Ovary (tissue), 3 donors: ENCODE measurements around the gene DNAJC18.

Experiments
- EP300 ChIP-seq: sonication (generic); formaldehyde crosslinking; IDR thresholded peaks from one replicate; pipeline ENCODE4 v1.6.1; 2017; ENCODE audit warnings: antibody characterized with exemption
- TF ChIP-seq, protein P1 (sequence below), 3 donors: fragments of 450-650 bp in 2 of 3; fragments of 200-600 bp in 1 of 3; IDR thresholded peaks; one replicate each; pipeline versions ENCODE4 v1.5.1 to v1.8.0; 2016 to 2022; ENCODE audit warnings: antibody characterized with exemption in 3 of 3, mild to moderate bottlenecking in 1 of 3
- donor health status: DM: no; HTN: no; CAD: no.

DNA sequence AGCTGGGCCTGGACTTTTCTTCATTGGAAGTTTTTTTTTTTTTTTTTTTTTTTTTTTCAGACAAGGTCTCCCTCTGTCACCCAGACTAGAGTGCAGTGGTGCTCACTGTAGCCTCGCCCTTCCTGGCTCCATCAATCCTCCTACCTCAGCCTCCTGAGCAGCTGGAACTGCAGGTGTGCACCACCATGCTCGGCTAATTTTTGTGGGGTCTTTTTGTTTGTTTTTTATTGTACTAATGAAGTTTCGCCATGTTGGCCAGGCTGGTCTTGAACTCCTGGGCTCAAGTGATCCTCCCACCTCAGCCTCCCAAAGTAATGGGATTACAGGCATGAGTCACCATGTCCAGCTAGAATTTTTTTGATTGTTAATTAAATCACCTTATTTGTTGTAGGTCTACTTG lies 3.6 kb downstream of the DNAJC18 start:
- TF ChIP-seq, protein P1, sequence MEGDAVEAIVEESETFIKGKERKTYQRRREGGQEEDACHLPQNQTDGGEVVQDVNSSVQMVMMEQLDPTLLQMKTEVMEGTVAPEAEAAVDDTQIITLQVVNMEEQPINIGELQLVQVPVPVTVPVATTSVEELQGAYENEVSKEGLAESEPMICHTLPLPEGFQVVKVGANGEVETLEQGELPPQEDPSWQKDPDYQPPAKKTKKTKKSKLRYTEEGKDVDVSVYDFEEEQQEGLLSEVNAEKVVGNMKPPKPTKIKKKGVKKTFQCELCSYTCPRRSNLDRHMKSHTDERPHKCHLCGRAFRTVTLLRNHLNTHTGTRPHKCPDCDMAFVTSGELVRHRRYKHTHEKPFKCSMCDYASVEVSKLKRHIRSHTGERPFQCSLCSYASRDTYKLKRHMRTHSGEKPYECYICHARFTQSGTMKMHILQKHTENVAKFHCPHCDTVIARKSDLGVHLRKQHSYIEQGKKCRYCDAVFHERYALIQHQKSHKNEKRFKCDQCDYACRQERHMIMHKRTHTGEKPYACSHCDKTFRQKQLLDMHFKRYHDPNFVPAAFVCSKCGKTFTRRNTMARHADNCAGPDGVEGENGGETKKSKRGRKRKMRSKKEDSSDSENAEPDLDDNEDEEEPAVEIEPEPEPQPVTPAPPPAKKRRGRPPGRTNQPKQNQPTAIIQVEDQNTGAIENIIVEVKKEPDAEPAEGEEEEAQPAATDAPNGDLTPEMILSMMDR (IDR thresholded peaks at IDR 0.05) = no peak
- TF ChIP-seq EP300 = no peak
